WTC11 (cell line): ENCODE results near the gene PDE4B. TPM values are rescaled to one million over a fixed set of nuclear protein-coding genes. Genes with fewer than 3 reads are reported as not detected.

Experiments
- ATAC-seq: fragments of 200-7000 bp; cut with Tn5 transposase; 2 replicates; pipeline ENCODE4 v1.10.0; 2021; ENCODE audit warnings: mild to moderate bottlenecking, moderate library complexity
- CTCF ChIA-PET: fragments of 300-600 bp; sonication (Branson Sonifier 250); formaldehyde crosslinking; loops from one replicate; lab custom pipeline; 2021; ENCODE audit warnings: antibody characterized with exemption; lab: Charles Lee
- POLR2A ChIA-PET: fragments of 350-600 bp; sonication (Branson Sonifier 250); formaldehyde crosslinking; loops from one replicate; lab custom pipeline; 2021; ENCODE audit warnings: antibody characterized with exemption; lab: Charles Lee
- DNase-seq: peaks from one replicate; pipeline ENCODE4 v3.0.0; 2021; ENCODE audit warnings: low spot score
- H3K27ac Mint-ChIP-seq: 2 replicates; pipeline ENCODE4 v1.8.0; 2021; ENCODE audit warnings: mixed read lengths
- H3K27me3 Mint-ChIP-seq: 2 replicates; pipeline ENCODE4 v1.8.0; 2021; ENCODE audit warnings: low read depth, mild to moderate bottlenecking, moderate library complexity, mixed read lengths
- H3K36me3 Mint-ChIP-seq: 2 replicates; pipeline ENCODE4 v1.8.0; 2021; ENCODE audit warnings: mixed read lengths
- H3K4me1 Mint-ChIP-seq: 2 replicates; pipeline ENCODE4 v1.8.0; 2022; ENCODE audit warnings: mixed read lengths
- H3K4me3 Mint-ChIP-seq: 2 replicates; pipeline ENCODE4 v1.8.0; 2021; ENCODE audit warnings: mild to moderate bottlenecking, moderate library complexity, mixed read lengths
- H3K9me3 Mint-ChIP-seq: 2 replicates; pipeline ENCODE4 v1.8.0; 2021; ENCODE audit warnings: mixed read lengths
- AFF4 ChIP-seq: sonication (generic); formaldehyde crosslinking; IDR thresholded peaks from 2 replicates; pipeline ENCODE4 v1.8.1; 2023; ENCODE audit warnings: mild to moderate bottlenecking, missing genetic modification reagents, borderline replicate concordance
- AR ChIP-seq: fragments of 250-450 bp; sonication (Bioruptor Pico); IDR thresholded peaks from 2 replicates; pipeline ENCODE4 v1.9.0; 2021; ENCODE audit warnings: mild to moderate bottlenecking
- CBFB ChIP-seq: sonication (generic); formaldehyde crosslinking; IDR thresholded peaks from 2 replicates; pipeline ENCODE4 v1.8.1; 2022; ENCODE audit warnings: mild to moderate bottlenecking, low read depth, missing genetic modification reagents
- E2F5 ChIP-seq: sonication (generic); formaldehyde crosslinking; IDR thresholded peaks from 2 replicates; pipeline ENCODE4 v1.8.1; 2022; ENCODE audit warnings: mild to moderate bottlenecking, moderate library complexity, missing genetic modification reagents
- FOXK1 ChIP-seq: sonication (generic); formaldehyde crosslinking; IDR thresholded peaks from 2 replicates; pipeline ENCODE4 v1.8.0; 2022; ENCODE audit warnings: mild to moderate bottlenecking, moderate library complexity, missing genetic modification reagents
- FOXP1 ChIP-seq: sonication (generic); formaldehyde crosslinking; IDR thresholded peaks from 2 replicates; pipeline ENCODE4 v1.8.0; 2022; ENCODE audit warnings: missing genetic modification reagents, mild to moderate bottlenecking, moderate library complexity, borderline replicate concordance
- NFATC4 ChIP-seq: fragments of 250-450 bp; sonication (Bioruptor Pico); IDR thresholded peaks from 2 replicates; pipeline ENCODE4 v1.9.0; 2021; ENCODE audit warnings: mild to moderate bottlenecking
- NFYB ChIP-seq: sonication (generic); formaldehyde crosslinking; conservative IDR thresholded peaks from 2 replicates; pipeline ENCODE4 v1.8.0; 2022; ENCODE audit warnings: low read depth, missing genetic modification reagents
- TCF7 ChIP-seq: sonication (generic); formaldehyde crosslinking; IDR thresholded peaks from 2 replicates; pipeline ENCODE4 v1.8.0; 2022; ENCODE audit warnings: mild to moderate bottlenecking, low read depth, missing genetic modification reagents, moderate library complexity
- ZNF425 ChIP-seq: fragments of 250-450 bp; sonication (Bioruptor Pico); conservative IDR thresholded peaks from 2 replicates; pipeline ENCODE4 v1.9.0; 2021; ENCODE audit warnings: mild to moderate bottlenecking
- total RNA-seq: library from RNA; stranded (reverse); gene quantifications from 3 replicates; pipeline ENCODE4 v1.2.3, GENCODE V29; 2021

Gene PDE4B
- total RNA-seq, 1 experiment from 2014 or later: 8.0 TPM

- no peak for TF ChIP-seq AFF4
- TF ChIP-seq ZNF425 (CRISPR knock-in tag): no peak
- TF ChIP-seq, all 79 proteins: peak for 0
Observed at GRCh38 chr1:66383168-66383567, 590.5 kb downstream of the PDE4B start (continued).

GRCh38 chr1:66383611-66384010, 590.9 kb downstream of the PDE4B start:
- CTCF ChIA-PET: interaction anchor here (1.4 kb wide), 1 partner anchor 23 kb away, joined by 3 read pairs; no protein-coding TSS in a partner anchor
- DNase-seq (no peak), ATAC-seq (no peak)
- no peaks in the 10 kb centered on the region for H3K27me3 Mint-ChIP-seq
- no peak overlapping the region for H3K4me3 Mint-ChIP-seq
- H3K27ac Mint-ChIP-seq: no peak overlapping the region
- peaks cover 63% of the 10 kb centered on the region for H3K9me3 Mint-ChIP-seq
- peaks cover 29% of the 10 kb centered on the region for H3K4me1 Mint-ChIP-seq
- POLR2A ChIA-PET: no interaction called here
- TF ChIP-seq CBFB (CRISPR knock-in tag): no peak
- TF ChIP-seq, all 79 proteins: peak for 0
- H3K36me3 Mint-ChIP-seq: peaks cover 51% of the 10 kb centered on the region

GRCh38 chr1:66384258-66384921, 591.7 kb downstream of the PDE4B start:
- peaks cover 51% of the 10 kb centered on the region for H3K36me3 Mint-ChIP-seq
- CTCF ChIA-PET: interaction anchor here (0.6 to 1.4 kb wide), 2 partner anchors 24 to 592 kb away, joined by 3 read pairs; partner anchors contain the start of gene PDE4B
- no peak overlapping the region for H3K27ac Mint-ChIP-seq
- ATAC-seq (no peak), DNase-seq (no peak)
- H3K27me3 Mint-ChIP-seq: no peaks in the 10 kb centered on the region
- peaks cover 29% of the 10 kb centered on the region for H3K4me1 Mint-ChIP-seq
- no peak overlapping the region for H3K4me3 Mint-ChIP-seq
- TF ChIP-seq E2F5 (CRISPR knock-in tag): no peak
- no peak for TF ChIP-seq FOXP1 (CRISPR knock-in tag)
- TF ChIP-seq FOXK1 (CRISPR knock-in tag): no peak
- no peak for TF ChIP-seq AR (CRISPR knock-in tag)
- no peak for TF ChIP-seq NFYB (CRISPR knock-in tag)
- TF ChIP-seq NFATC4 (CRISPR knock-in tag): no peak
- no peak for TF ChIP-seq TCF7 (CRISPR knock-in tag)
- peaks cover 70% of the 10 kb centered on the region for H3K9me3 Mint-ChIP-seq
- POLR2A ChIA-PET: no interaction called here
